Measurements from ENCODE around the gene APBA2.

The APBA2 gene

GRCh38 chr15:28983432-28984311, 97.9 kb downstream of the APBA2 start:
- no peak for DNase-seq (ENCODE audit: low spot score)

GRCh38 chr15:28984421-28985315, 98.9 kb downstream of the APBA2 start:
- no peak for DNase-seq (ENCODE audit: low spot score)

- no peak for DNase-seq (ENCODE audit: low spot score)
Measured at GRCh38 chr15:28985316-28985645, 99.5 kb downstream of the APBA2 start.

- no peak for DNase-seq (ENCODE audit: low spot score)
Measured at GRCh38 chr15:28985691-28986090, 99.9 kb downstream of the APBA2 start.

- no peak for DNase-seq (ENCODE audit: low spot score)
Measured at GRCh38 chr15:28986108-28986507, 100.3 kb downstream of the APBA2 start.

- DNase-seq (ENCODE audit: low spot score) = no peak
Measured at GRCh38 chr15:28986726-28987125, 101.0 kb downstream of the APBA2 start.

GRCh38 chr15:28987337-28987736, 101.6 kb downstream of the APBA2 start:
- DNase-seq (ENCODE audit: low spot score) = no peak

- DNase-seq (ENCODE audit: low spot score) = no peak
Measured at GRCh38 chr15:28989239-28989830, 103.6 kb downstream of the APBA2 start.

- DNase-seq (ENCODE audit: low spot score) = no peak
Measured at GRCh38 chr15:28989896-28990295, 104.1 kb downstream of the APBA2 start.

GRCh38 chr15:28990390-28990789, 104.6 kb downstream of the APBA2 start:
- DNase-seq (ENCODE audit: low spot score) = no peak

GRCh38 chr15:28991236-28992171, 105.7 kb downstream of the APBA2 start:
- DNase-seq (ENCODE audit: low spot score) = no peak

- DNase-seq (ENCODE audit: low spot score) = no peak
Measured at GRCh38 chr15:28992336-28992864, 106.6 kb downstream of the APBA2 start.

GRCh38 chr15:28993051-28993719, 107.4 kb downstream of the APBA2 start:
- no peak for DNase-seq (ENCODE audit: low spot score)

- no peak for DNase-seq (ENCODE audit: low spot score)
Measured at GRCh38 chr15:28993720-28994053, 107.9 kb downstream of the APBA2 start.

GRCh38 chr15:28994142-28994830, 108.5 kb downstream of the APBA2 start:
- no peak for DNase-seq (ENCODE audit: low spot score)

- DNase-seq (ENCODE audit: low spot score) = no peak
Measured at GRCh38 chr15:28994831-28995596, 109.2 kb downstream of the APBA2 start.

GRCh38 chr15:28995705-28996104, 109.9 kb downstream of the APBA2 start:
- DNase-seq (ENCODE audit: low spot score) = no peak

GRCh38 chr15:28996289-28996688, 110.5 kb downstream of the APBA2 start:
- no peak for DNase-seq (ENCODE audit: low spot score)

GRCh38 chr15:28996953-28997352, 111.2 kb downstream of the APBA2 start:
- DNase-seq (ENCODE audit: low spot score) = no peak

GRCh38 chr15:28997791-28998190, 112.0 kb downstream of the APBA2 start:
- no peak for DNase-seq (ENCODE audit: low spot score)

All from GM03348 (cell line).